Retinal pigment epithelial cell (primary cell): ENCODE measurements around the gene CDH13.

Experiments used
- DNase-seq: peaks from one replicate; pipeline ENCODE4 v3.0.0-alpha.2; 2010; ENCODE audit warnings: low read depth
- H3K4me3 ChIP-seq: 2 replicates; pipeline ENCODE4 v1.5.1; 2011; ENCODE audit warnings: mild to moderate bottlenecking, low read length, control low read depth, moderate library complexity
- CTCF ChIP-seq: conservative IDR thresholded peaks from 2 replicates; pipeline ENCODE4 v1.5.1; 2011; ENCODE audit warnings: low read depth, low read length, control low read depth, inconsistent platforms

The CDH13 gene

GRCh38 chr16:82605863-82606620 is 20.7 kb upstream of the CDH13 start:
- TF ChIP-seq CTCF: no peak
- DNase-seq: no peak
- H3K4me3 ChIP-seq: no peak overlapping the region

- TF ChIP-seq CTCF: no peak
- no peak overlapping the region for H3K4me3 ChIP-seq
- no peak for DNase-seq
Observed at GRCh38 chr16:82609140-82609539, 17.6 kb upstream of the CDH13 start.

- no peak for TF ChIP-seq CTCF
- H3K4me3 ChIP-seq: no peak overlapping the region
Observed at GRCh38 chr16:82612263-82612662, 14.5 kb upstream of the CDH13 start.

GRCh38 chr16:82616356-82616755 is 10.4 kb upstream of the CDH13 start:
- no peak for DNase-seq
- TF ChIP-seq CTCF: no peak
- H3K4me3 ChIP-seq: no peak overlapping the region

More at GRCh38 chr16:82612263-82612662, 14.5 kb upstream of the CDH13 start:
- no peak for DNase-seq

GRCh38 chr16:82621781-82622180 is 5.0 kb upstream of the CDH13 start:
- peak; percentile 24 for TF ChIP-seq CTCF
- no peak for DNase-seq
- no peak overlapping the region for H3K4me3 ChIP-seq

- TF ChIP-seq CTCF: no peak
- H3K4me3 ChIP-seq: no peak overlapping the region
- no peak for DNase-seq
Observed at GRCh38 chr16:82623241-82623640, 3.5 kb upstream of the CDH13 start.
